Left ventricle myocardium inferior (tissue), 1 donor: ENCODE measurements around the gene BCAS1. TPM values are rescaled to one million over a fixed set of nuclear protein-coding genes. Genes with fewer than 3 reads are reported as not detected.

Experiments used
- DNase-seq: peaks from one replicate; pipeline ENCODE4 v3.0.0-alpha.2; 2020
- H3K27ac ChIP-seq: fragments of 200-600 bp; replicated peaks from 2 replicates; pipeline ENCODE4 v1.8.0; 2021
- H3K27me3 ChIP-seq: fragments of 200-600 bp; 2 replicates; pipeline ENCODE4 v1.8.0; 2021; ENCODE audit warnings: low read depth
- H3K36me3 ChIP-seq: fragments of 200-600 bp; 2 replicates; pipeline ENCODE4 v1.8.0; 2021
- H3K4me1 ChIP-seq: fragments of 200-600 bp; 2 replicates; pipeline ENCODE4 v1.8.0; 2021
- H3K4me3 ChIP-seq: fragments of 200-600 bp; 2 replicates; pipeline ENCODE4 v1.8.0; 2021; ENCODE audit warnings: mild to moderate bottlenecking, moderate library complexity
- H3K9me3 ChIP-seq: fragments of 200-600 bp; replicated peaks from 2 replicates; pipeline ENCODE4 v1.8.0; 2021
- intact Hi-C: fragments of 100-400 bp; cut with micrococcal nuclease; formaldehyde crosslinking; loops from one replicate; pipeline ENCODE4 v1.11.0; 2022
- total RNA-seq: library from RNA; stranded (reverse); fragmentation: NEBNext Ultra II Directional; extraction: Animal tissue kit (Norgen Biotek cat#: 25700); gene quantifications from one replicate; pipeline ENCODE4 v1.2.1, GENCODE V29; 2021
- TF ChIP-seq, protein P1 (sequence below): fragments of 200-600 bp; IDR thresholded peaks from 2 replicates; pipeline ENCODE4 v1.8.0; 2021; ENCODE audit warnings: antibody characterized with exemption, mild to moderate bottlenecking, borderline replicate concordance
- donor health status: DM: no; HTN: yes; CAD: no; lungs with severe emphysema.

Gene BCAS1
- total RNA-seq, 1 donor from 2014 or later = not detected

DNA sequence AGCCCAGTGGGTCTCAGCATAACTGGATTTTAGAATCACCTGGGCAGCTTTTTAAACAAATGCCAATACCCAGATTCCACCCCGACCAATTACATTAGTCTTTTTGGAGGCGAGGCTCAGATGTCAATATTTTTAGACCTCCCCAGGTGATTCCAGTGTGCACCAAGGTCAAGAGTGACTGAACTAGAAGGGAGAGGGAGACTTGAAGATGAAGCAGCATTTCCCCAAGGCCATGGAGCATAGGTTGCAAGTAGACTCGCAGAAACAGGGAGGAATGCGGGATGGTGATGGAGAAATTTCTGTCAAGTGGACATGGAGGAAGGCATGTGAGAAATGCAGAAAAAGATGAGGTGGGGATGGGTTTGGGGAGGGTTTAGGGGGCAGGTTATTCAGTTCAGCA lies 64.9 kb downstream of the BCAS1 start:
- H3K9me3 ChIP-seq = peaks cover 23% of the 10 kb centered on the region
- TF ChIP-seq, protein P1, sequence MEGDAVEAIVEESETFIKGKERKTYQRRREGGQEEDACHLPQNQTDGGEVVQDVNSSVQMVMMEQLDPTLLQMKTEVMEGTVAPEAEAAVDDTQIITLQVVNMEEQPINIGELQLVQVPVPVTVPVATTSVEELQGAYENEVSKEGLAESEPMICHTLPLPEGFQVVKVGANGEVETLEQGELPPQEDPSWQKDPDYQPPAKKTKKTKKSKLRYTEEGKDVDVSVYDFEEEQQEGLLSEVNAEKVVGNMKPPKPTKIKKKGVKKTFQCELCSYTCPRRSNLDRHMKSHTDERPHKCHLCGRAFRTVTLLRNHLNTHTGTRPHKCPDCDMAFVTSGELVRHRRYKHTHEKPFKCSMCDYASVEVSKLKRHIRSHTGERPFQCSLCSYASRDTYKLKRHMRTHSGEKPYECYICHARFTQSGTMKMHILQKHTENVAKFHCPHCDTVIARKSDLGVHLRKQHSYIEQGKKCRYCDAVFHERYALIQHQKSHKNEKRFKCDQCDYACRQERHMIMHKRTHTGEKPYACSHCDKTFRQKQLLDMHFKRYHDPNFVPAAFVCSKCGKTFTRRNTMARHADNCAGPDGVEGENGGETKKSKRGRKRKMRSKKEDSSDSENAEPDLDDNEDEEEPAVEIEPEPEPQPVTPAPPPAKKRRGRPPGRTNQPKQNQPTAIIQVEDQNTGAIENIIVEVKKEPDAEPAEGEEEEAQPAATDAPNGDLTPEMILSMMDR = no peak
- intact Hi-C loops = no loop called here
- H3K27ac ChIP-seq = no peak overlapping the region
- DNase-seq = no peak
- no peak overlapping the region for H3K4me3 ChIP-seq
- no peaks in the 10 kb centered on the region for H3K36me3 ChIP-seq
- peaks cover 15% of the 10 kb centered on the region for H3K27me3 ChIP-seq
- no peaks in the 10 kb centered on the region for H3K4me1 ChIP-seq

- intact Hi-C loops = no loop called here
- DNase-seq = no peak
- no peak overlapping the region for H3K27ac ChIP-seq
These were observed 65.9 kb downstream of the BCAS1 start for GRCh38 chr20:54004445-54004844.

GRCh38 chr20:54002741-54003140 lies 67.7 kb downstream of the BCAS1 start:
- intact Hi-C loops = no loop called here

More at GRCh38 chr20:54004445-54004844, 65.9 kb downstream of the BCAS1 start:
- no peaks in the 10 kb centered on the region for H3K36me3 ChIP-seq
- TF ChIP-seq, protein P1 = no peak
- H3K4me3 ChIP-seq = no peak overlapping the region
- no peaks in the 10 kb centered on the region for H3K4me1 ChIP-seq
- peaks cover 15% of the 10 kb centered on the region for H3K27me3 ChIP-seq
- H3K9me3 ChIP-seq = peaks cover 34% of the 10 kb centered on the region

GRCh38 chr20:54002056-54002575 lies 68.3 kb downstream of the BCAS1 start:
- Histone ChIP-seq H3K27ac (no peak overlapping the region), H3K4me3 (no peak overlapping the region), H3K9me3 (peaks cover 38% of the 10 kb centered on the region), H3K27me3 (peaks cover 21% of the 10 kb centered on the region), H3K4me1 (no peaks in the 10 kb centered on the region), H3K36me3 (no peaks in the 10 kb centered on the region)
- intact Hi-C loops = no loop called here
- TF ChIP-seq, protein P1 = no peak
- no peak for DNase-seq

More at GRCh38 chr20:54002741-54003140, 67.7 kb downstream of the BCAS1 start:
- TF ChIP-seq, protein P1 = no peak
- no peaks in the 10 kb centered on the region for H3K36me3 ChIP-seq
- H3K4me1 ChIP-seq = no peaks in the 10 kb centered on the region
- no peak overlapping the region for H3K27ac ChIP-seq
- H3K4me3 ChIP-seq = no peak overlapping the region
- peaks cover 38% of the 10 kb centered on the region for H3K9me3 ChIP-seq
- no peak for DNase-seq
- peaks cover 19% of the 10 kb centered on the region for H3K27me3 ChIP-seq

GRCh38 chr20:54000914-54001313 lies 69.5 kb downstream of the BCAS1 start:
- H3K4me1 ChIP-seq = no peaks in the 10 kb centered on the region
- no peak for DNase-seq
- no peaks in the 10 kb centered on the region for H3K36me3 ChIP-seq
- H3K4me3 ChIP-seq = no peak overlapping the region
- intact Hi-C loops = no loop called here
- H3K27ac ChIP-seq = no peak overlapping the region
- TF ChIP-seq, protein P1 = no peak
- H3K9me3 ChIP-seq = peaks cover 38% of the 10 kb centered on the region
- peaks cover 10% of the 10 kb centered on the region for H3K27me3 ChIP-seq

DNA sequence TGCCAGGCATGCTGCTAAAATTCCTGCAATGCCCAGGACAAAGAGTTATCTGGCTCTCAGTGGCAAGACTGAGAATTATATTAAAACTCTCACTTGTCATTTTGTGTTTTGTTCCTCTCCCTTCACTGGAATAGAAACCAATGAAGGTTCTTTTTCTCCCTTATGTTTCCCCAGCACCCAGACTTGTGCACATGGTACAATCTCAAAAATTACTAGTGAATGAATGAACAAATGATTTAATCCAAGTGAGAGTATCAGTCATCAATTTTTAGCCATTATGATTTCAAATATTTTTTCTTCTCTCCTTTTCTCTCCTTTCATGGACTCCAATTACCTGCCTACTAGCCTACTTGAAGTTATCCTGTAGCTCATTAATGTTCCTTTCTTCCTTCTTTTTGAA lies 70.1 kb downstream of the BCAS1 start:
- H3K27ac ChIP-seq = no peak overlapping the region
- peaks cover 8% of the 10 kb centered on the region for H3K27me3 ChIP-seq
- peaks cover 38% of the 10 kb centered on the region for H3K9me3 ChIP-seq
- H3K4me3 ChIP-seq = no peak overlapping the region
- no peaks in the 10 kb centered on the region for H3K4me1 ChIP-seq
- TF ChIP-seq, protein P1 = no peak
- no peaks in the 10 kb centered on the region for H3K36me3 ChIP-seq
- intact Hi-C loops = no loop called here
- no peak for DNase-seq
